OCI-LY7 (cell line): ENCODE measurements around the gene RNF220. TPM values are rescaled to one million over a fixed set of nuclear protein-coding genes. Genes with fewer than 3 reads are reported as not detected.

Source experiments
- BruUV-seq: library from RNA; stranded (reverse); fragments of 400-500 nt; replicated peaks from 2 replicates; lab custom pipeline; 2021; lab: Mats Ljungman, UMichigan
- CTCF ChIA-PET: fragments of 300-600 bp; sonication (Branson Sonifier 250); formaldehyde crosslinking; loops from one replicate; lab custom pipeline; 2022; ENCODE audit warnings: antibody characterized with exemption; ENCODE audit not compliant: unreplicated experiment; lab: Charles Lee
- POLR2A ChIA-PET: fragments of 300-600 bp; sonication (Branson Sonifier 250); formaldehyde crosslinking; loops from one replicate; lab custom pipeline; 2022; ENCODE audit warnings: antibody characterized with exemption; lab: Charles Lee
- DNase-seq: peaks from one replicate; pipeline ENCODE4 v3.0.0-alpha.2; 2015; ENCODE audit warnings: low spot score
- H2AFZ ChIP-seq: fragments of 200-600 bp; sonication (generic), shearing (Covaris generic); 2 replicates; pipeline ENCODE4 v1.6.1; 2014; ENCODE audit warnings: mild to moderate bottlenecking, antibody characterized with exemption, low read length, moderate library complexity
- H3K27ac ChIP-seq: fragments of 200-600 bp; sonication (generic); 2 replicates; pipeline ENCODE4 v1.5.1; 2014; ENCODE audit warnings: mixed run types, low read depth, mild to moderate bottlenecking, moderate library complexity, low read length, inconsistent platforms; ENCODE audit not compliant: poor library complexity, severe bottlenecking
- H3K36me3 ChIP-seq: fragments of 200-600 bp; sonication (generic); 2 replicates; pipeline ENCODE4 v1.6.1; 2014; ENCODE audit warnings: mild to moderate bottlenecking, antibody characterized with exemption, low read length, moderate library complexity, mixed read lengths; ENCODE audit not compliant: insufficient read depth
- H3K4me1 ChIP-seq: fragments of 200-600 bp; sonication (generic); 2 replicates; pipeline ENCODE4 v1.5.1; 2014; ENCODE audit warnings: mild to moderate bottlenecking, low read length; ENCODE audit not compliant: insufficient read depth, poor library complexity, severe bottlenecking
- H3K4me2 ChIP-seq: fragments of 200-600 bp; sonication (generic); 2 replicates; pipeline ENCODE4 v1.6.1; 2014; ENCODE audit warnings: mild to moderate bottlenecking, low read length
- H3K4me3 ChIP-seq: fragments of 200-600 bp; sonication (generic); 2 replicates; pipeline ENCODE4 v1.5.1; 2014; ENCODE audit warnings: mild to moderate bottlenecking, low read depth, low read length; ENCODE audit not compliant: poor library complexity, severe bottlenecking
- H3K79me2 ChIP-seq: fragments of 200-600 bp; sonication (generic); 2 replicates; pipeline ENCODE4 v1.6.1; 2016; ENCODE audit warnings: low read depth, mild to moderate bottlenecking, low read length, moderate library complexity, mixed read lengths; ENCODE audit not compliant: insufficient read depth
- H3K9me2 ChIP-seq: fragments of 200-600 bp; sonication (generic); 2 replicates; pipeline ENCODE4 v1.6.1; 2016; ENCODE audit warnings: mild to moderate bottlenecking, low read length, mixed read lengths; ENCODE audit not compliant: insufficient read depth
- H3K9me3 ChIP-seq: fragments of 200-600 bp; sonication (generic); 2 replicates; pipeline ENCODE4 v1.6.1; 2014; ENCODE audit warnings: mild to moderate bottlenecking, mixed run types, low read length, mixed read lengths
- H4K20me1 ChIP-seq: fragments of 200-600 bp; sonication (generic); 2 replicates; pipeline ENCODE4 v1.6.1; 2014; ENCODE audit warnings: mild to moderate bottlenecking, antibody characterized with exemption, low read length, moderate library complexity, mixed read lengths; ENCODE audit not compliant: insufficient read depth
- CTCF ChIP-seq: fragments of 200-600 bp; sonication (generic); conservative IDR thresholded peaks from 2 replicates; pipeline ENCODE4 v1.5.1; 2014; ENCODE audit warnings: mild to moderate bottlenecking, antibody characterized with exemption, low read length, moderate library complexity, mixed read lengths
- EZH2phosphoT487 ChIP-seq: fragments of 200-600 bp; sonication (generic); IDR thresholded peaks from 2 replicates; pipeline ENCODE4 v1.6.1; 2018; ENCODE audit warnings: low read depth, borderline replicate concordance, mild to moderate bottlenecking, mixed run types, antibody characterized with exemption, low read length, moderate library complexity, mixed read lengths
- intact Hi-C: fragments of 100-400 bp; cut with micrococcal nuclease; formaldehyde crosslinking; loops from one replicate; pipeline ENCODE4 v1.10.0; 2022; ENCODE audit not compliant: unreplicated experiment
- total RNA-seq, 2 experiments: library from RNA; depleted of rRNA in 1 of 2; stranded (reverse); fragments of >200 nt in 1 of 2; shearing (Covaris generic) in 1 of 2; gene quantifications; 2 replicates each; pipeline ENCODE4 v1.2.3, GENCODE V29; 2014 to 2022

RNF220 gene
- total RNA-seq, 2 experiments from 2014 or later, result 82.3 to 85.5 TPM

- Histone ChIP-seq H3K36me3 (no peaks in the 10 kb centered on the region), H3K4me2 (no peak overlapping the region), H3K9me2 (no peaks in the 10 kb centered on the region), H2AFZ (no peak overlapping the region), H3K9me3 (no peaks in the 10 kb centered on the region), H3K4me1 (no peaks in the 10 kb centered on the region), H3K27ac (no peak overlapping the region), H4K20me1 (no peaks in the 10 kb centered on the region), H3K4me3 (no peak overlapping the region), H3K79me2 (no peaks in the 10 kb centered on the region)
- TF ChIP-seq CTCF (no peak), EZH2phosphoT487 (no peak)
- ChIA-PET POLR2A (no interaction called here), CTCF (no interaction called here)
- intact Hi-C loops, result no loop called here
- no peak for DNase-seq
- BruUV-seq, result no TSS peak
Observed at GRCh38 chr1:44526295-44527073, 121.4 kb downstream of the RNF220 start.

- BruUV-seq, result no TSS peak
- Histone ChIP-seq H3K4me3 (no peak overlapping the region), H3K79me2 (no peaks in the 10 kb centered on the region), H4K20me1 (no peaks in the 10 kb centered on the region), H3K27ac (no peak overlapping the region), H3K9me3 (no peaks in the 10 kb centered on the region), H3K9me2 (no peaks in the 10 kb centered on the region), H2AFZ (no peak overlapping the region), H3K36me3 (no peaks in the 10 kb centered on the region), H3K4me2 (no peak overlapping the region), H3K4me1 (no peaks in the 10 kb centered on the region)
- CTCF ChIA-PET, result interaction anchor here (0.5 to 0.6 kb wide), 2 partner anchors 440 to 920 kb away, joined by 3 read pairs; no protein-coding TSS in a partner anchor
- DNase-seq, result no peak
- intact Hi-C loops, result no loop called here
- TF ChIP-seq EZH2phosphoT487 (no peak), CTCF (no peak)
- POLR2A ChIA-PET, result interaction anchor here (1.8 kb wide), 1 partner anchor 18 kb away, joined by 4 read pairs; no protein-coding TSS in a partner anchor
Observed at GRCh38 chr1:44531785-44532566, 126.9 kb downstream of the RNF220 start.
